ENCODE results near the gene SETD3.

SETD3 gene

DNA sequence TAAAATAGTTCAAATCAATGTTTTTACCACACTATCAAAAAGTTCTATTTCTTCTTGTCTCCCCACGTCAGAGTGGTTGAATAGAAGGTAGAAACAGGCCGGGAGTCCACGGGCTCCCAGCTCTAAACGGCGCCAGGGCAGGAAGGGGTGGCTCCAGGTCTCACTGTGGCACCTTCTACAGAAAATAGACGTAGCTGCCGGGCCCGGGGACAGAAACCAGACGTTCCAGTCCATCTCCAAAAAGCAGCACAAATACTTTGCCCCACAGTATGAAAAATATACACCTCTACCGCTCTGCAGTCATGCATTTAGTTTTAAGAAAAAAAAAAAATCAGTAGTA, 31.4 kb upstream of the SETD3 start:
- TF ChIP-seq ZFX (IDR thresholded peaks at IDR 0.05): no peak
- TF ChIP-seq, protein P1, sequence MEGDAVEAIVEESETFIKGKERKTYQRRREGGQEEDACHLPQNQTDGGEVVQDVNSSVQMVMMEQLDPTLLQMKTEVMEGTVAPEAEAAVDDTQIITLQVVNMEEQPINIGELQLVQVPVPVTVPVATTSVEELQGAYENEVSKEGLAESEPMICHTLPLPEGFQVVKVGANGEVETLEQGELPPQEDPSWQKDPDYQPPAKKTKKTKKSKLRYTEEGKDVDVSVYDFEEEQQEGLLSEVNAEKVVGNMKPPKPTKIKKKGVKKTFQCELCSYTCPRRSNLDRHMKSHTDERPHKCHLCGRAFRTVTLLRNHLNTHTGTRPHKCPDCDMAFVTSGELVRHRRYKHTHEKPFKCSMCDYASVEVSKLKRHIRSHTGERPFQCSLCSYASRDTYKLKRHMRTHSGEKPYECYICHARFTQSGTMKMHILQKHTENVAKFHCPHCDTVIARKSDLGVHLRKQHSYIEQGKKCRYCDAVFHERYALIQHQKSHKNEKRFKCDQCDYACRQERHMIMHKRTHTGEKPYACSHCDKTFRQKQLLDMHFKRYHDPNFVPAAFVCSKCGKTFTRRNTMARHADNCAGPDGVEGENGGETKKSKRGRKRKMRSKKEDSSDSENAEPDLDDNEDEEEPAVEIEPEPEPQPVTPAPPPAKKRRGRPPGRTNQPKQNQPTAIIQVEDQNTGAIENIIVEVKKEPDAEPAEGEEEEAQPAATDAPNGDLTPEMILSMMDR (conservative IDR thresholded peaks at IDR 0.05): no peak
- H3K27ac ChIP-seq: no peak overlapping the region

DNA sequence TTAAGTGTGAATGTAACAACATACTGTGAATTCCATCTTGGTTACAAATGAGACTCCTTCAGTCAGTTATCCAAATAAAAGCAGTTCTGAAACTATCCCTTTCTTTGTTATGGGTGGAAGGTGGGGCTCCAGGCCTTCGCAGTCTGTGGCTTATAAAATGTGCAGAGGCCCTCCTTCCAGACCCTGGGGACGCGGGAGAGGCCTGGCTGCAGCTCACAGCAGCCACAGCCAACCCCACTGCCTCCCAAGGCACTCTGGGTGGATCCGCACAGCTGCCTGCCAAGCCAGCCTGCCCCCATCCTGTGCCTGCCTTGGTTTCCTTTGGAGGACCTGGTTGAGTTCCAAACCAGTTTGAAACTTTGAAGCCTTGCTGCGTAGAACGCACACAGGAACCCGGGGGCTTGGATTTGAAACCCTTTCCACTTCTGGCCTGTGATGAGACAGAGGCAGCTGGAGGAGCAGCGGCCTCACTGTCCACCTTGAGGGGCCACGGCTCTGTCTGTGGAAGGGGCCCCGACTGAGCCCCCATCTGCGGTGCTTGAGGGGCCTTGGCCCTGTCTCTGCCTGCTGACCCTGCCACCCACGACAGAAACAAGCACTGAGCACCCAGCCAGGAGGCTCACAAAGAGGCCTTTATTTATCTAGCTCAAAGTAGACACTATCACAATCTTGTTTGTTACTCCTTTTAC, 30.9 kb upstream of the SETD3 start:
- TF ChIP-seq ZFX (IDR thresholded peaks at IDR 0.05): no peak
- TF ChIP-seq, protein P1 (conservative IDR thresholded peaks at IDR 0.05): no peak
- H3K27ac ChIP-seq: no peak overlapping the region

DNA sequence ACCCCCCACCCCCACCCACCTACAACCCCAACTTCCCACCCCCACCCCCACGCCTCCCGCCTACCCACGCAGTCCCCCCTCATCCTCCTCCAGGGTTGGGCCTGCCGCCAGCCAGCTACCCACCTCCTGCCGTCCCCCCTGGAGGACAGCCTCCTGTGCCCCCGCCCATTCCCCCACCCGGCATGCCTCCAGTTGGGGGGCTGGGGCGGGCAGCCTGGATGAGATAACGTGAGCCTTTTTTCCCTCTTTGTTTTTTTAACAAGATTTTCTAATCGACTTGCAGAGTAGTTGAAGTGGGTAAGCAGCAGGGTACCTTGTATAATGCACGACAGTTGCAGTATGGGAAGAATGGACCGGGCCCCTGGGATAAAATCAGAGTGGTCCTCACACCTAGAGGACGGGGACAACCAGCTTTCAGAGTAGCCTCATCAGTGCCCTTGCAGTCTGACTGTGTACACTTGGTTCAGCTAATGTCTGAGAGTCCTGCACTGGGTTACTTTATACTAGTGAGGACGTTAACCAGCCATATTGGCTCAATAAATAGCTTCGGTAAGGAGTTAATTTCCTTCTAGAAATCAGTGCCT, 30.0 kb upstream of the SETD3 start:
- H3K27ac ChIP-seq: no peak overlapping the region
- TF ChIP-seq ZFX (IDR thresholded peaks at IDR 0.05): no peak
- TF ChIP-seq, protein P1 (conservative IDR thresholded peaks at IDR 0.05): no peak

DNA sequence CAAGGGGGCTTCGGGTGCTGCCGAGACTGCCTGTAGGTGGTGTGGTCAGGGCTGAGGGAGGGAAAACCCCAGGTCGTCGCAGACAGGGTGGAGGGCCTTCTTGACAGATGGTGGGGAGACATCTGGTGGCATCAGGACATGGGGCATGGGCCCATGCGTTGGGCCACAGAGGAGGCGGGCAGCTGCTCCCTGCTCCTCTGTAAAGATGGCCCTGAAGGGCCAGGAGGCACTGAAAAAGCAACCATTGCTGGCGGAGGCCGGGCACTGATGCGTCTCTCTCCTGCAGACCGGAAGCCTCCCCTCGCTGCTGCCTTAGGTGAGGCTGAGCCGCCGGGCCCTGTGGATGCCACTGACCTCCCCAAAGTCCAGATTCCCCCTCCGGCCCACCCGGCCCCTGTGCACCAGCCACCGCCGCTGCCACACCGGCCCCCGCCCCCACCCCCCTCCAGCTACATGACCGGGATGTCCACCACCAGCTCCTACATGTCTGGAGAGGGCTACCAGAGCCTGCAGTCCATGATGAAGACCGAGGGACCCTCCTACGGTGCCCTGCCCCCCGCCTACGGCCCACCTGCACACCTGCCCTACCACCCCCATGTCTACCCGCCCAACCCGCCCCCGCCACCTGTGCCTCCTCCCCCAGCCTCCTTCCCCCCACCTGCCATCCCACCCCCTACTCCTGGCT, 29.4 kb upstream of the SETD3 start:
- no peak overlapping the region for H3K27ac ChIP-seq
- TF ChIP-seq ZFX (IDR thresholded peaks at IDR 0.05): no peak
- TF ChIP-seq, protein P1 (conservative IDR thresholded peaks at IDR 0.05): no peak

DNA sequence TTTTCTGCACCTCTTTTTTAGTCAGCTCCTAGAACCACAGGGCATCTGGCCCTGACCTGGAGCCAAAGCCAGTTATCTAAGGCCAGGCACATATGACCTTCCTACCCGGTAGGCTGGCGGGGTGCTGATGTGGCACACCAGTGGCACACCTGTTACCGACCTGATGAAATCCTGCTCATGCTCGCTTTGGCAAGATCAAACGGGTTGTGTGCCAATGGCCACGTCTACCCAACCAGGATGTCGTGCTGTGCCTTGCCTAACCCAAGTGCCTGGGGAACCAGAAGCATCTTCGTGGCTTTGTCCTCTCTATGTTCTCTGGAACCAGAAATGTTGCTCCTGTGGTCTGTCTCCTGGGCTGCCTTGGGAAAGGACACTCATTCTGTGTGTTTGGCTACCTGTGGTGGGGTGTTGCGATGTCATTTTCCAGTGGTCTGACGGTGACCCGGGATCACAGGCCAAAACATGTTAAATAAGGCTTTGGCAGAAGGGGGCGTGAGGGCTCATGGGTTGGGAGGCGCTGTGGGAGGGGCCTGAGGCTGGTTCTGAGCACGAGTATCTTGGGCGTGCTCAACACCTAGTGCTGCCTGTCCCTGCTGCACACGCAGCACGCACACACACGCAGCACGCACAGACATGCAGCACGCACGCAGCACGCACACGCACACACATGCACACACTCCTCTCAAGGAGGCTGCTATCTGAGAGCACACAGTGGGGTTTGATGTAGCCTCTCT, 28.4 kb upstream of the SETD3 start:
- TF ChIP-seq ZFX (IDR thresholded peaks at IDR 0.05): no peak
- TF ChIP-seq, protein P1 (conservative IDR thresholded peaks at IDR 0.05): no peak
- H3K27ac ChIP-seq: no peak overlapping the region

DNA sequence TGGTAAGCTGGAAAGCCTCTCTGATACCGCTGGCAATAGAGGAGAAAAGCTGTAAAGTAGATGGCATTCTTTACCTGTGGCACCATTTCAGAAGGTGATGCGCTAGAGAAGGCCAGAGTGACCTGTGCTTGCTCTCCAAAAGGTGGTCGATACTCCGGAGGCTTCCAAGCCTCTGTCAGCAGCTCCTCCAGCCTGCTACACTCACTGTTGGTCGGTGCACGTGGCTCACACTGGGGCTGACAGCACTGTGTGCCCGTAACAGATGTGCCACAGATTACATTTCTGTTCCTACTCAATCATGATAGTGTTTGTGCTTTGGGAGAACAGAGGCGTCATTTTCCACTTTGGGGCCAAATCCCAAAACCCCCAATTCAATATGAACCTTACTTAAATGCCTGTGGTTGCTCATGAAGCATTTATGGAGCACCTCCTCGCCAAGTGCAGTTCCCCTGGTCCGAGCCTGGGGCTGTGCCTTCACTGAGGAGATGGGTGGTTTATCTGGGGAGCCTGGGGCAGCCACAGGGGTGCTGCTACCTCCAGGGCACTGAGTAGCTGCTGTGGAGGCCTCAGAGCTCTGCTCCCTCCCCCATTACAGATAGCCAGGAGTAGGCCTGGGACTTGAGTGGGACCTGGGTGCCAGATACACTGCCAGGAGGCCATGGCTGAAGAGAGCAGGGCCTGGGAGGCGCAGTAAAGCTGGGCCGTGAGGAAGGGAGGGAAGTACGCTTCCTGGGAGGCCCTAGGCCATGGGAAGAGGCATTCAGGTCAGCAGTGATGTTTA, 27.4 kb upstream of the SETD3 start:
- no peak for TF ChIP-seq ZFX (IDR thresholded peaks at IDR 0.05)
- TF ChIP-seq, protein P1 (conservative IDR thresholded peaks at IDR 0.05): no peak

More for the DNA sequence above, 27.4 kb upstream of the SETD3 start:
- H3K27ac ChIP-seq: no peak overlapping the region
